C4-2B (cell line): ENCODE measurements around the gene APP.

Source experiments
- H3K27ac ChIP-seq: fragments of 450-650 bp; 2 replicates; pipeline ENCODE4 v1.5.1; 2017
- ZFX ChIP-seq: fragments of 450-650 bp; IDR thresholded peaks from 2 replicates; pipeline ENCODE4 v1.6.1; 2017
- TF ChIP-seq, protein P1 (sequence below): fragments of 450-650 bp; conservative IDR thresholded peaks from 2 replicates; pipeline ENCODE4 v1.5.1; 2017; ENCODE audit warnings: mild to moderate bottlenecking

APP gene

DNA sequence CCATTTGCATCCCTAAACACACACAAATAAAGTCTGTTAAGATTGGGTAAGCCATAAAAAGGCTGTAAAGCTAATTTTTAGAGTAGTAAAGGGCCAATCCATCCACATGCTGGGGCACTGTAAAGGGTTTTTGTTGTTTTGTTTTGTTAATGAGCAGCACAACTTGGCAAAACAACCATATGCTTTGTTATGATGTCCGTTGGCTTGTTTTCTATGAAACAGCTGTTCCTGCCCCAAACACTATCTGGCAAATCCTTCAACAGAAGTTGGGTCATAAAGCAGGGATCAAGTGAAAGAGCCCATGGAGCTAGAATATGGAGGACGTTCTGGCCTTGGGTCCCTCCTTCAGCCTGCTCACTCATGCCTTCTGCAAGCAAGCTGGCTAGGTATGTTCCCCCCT is 183.6 kb downstream of the APP start:
- H3K27ac ChIP-seq: no peak overlapping the region
- no peak for TF ChIP-seq ZFX
- TF ChIP-seq, protein P1, sequence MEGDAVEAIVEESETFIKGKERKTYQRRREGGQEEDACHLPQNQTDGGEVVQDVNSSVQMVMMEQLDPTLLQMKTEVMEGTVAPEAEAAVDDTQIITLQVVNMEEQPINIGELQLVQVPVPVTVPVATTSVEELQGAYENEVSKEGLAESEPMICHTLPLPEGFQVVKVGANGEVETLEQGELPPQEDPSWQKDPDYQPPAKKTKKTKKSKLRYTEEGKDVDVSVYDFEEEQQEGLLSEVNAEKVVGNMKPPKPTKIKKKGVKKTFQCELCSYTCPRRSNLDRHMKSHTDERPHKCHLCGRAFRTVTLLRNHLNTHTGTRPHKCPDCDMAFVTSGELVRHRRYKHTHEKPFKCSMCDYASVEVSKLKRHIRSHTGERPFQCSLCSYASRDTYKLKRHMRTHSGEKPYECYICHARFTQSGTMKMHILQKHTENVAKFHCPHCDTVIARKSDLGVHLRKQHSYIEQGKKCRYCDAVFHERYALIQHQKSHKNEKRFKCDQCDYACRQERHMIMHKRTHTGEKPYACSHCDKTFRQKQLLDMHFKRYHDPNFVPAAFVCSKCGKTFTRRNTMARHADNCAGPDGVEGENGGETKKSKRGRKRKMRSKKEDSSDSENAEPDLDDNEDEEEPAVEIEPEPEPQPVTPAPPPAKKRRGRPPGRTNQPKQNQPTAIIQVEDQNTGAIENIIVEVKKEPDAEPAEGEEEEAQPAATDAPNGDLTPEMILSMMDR: no peak

DNA sequence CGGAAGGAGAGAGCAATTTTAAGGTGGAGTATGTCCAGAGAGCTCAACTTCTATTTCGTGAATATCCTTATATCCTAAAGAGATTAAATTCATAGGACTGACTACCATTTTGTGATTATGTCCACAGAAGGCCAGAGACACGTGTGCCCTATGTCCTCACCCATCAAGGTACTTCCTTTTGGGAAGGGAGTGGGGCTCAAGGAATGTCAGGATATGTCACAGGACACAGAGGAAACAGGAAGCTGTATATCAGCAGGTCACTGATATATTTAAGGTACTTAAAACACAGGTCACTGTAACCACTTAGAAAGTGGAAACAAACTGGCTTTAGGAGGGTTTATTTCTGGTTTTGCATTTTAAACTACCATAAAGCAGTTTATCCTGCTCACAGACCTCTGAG is 184.6 kb downstream of the APP start:
- TF ChIP-seq ZFX: no peak
- TF ChIP-seq, protein P1: no peak
- H3K27ac ChIP-seq: no peak overlapping the region

DNA sequence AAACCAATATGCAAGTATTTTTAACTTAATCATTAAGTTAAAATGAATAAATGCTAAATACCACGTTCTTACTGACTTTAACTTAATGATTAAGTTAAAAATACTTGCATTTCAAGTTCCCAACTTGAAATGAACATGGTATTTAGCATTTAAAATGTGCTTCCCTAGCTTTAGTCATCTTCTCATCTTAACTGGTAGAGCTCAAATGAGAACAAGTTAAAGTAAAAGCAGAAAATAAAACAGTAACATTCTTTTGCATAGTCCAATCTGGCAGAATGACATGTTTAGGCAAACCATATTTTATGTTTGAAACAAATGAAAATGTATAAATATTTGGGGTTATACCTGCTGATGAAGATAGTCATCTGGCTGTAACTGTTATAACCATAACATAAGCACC is 186.0 kb downstream of the APP start:
- no peak for TF ChIP-seq ZFX
- TF ChIP-seq, protein P1: no peak
- no peak overlapping the region for H3K27ac ChIP-seq

DNA sequence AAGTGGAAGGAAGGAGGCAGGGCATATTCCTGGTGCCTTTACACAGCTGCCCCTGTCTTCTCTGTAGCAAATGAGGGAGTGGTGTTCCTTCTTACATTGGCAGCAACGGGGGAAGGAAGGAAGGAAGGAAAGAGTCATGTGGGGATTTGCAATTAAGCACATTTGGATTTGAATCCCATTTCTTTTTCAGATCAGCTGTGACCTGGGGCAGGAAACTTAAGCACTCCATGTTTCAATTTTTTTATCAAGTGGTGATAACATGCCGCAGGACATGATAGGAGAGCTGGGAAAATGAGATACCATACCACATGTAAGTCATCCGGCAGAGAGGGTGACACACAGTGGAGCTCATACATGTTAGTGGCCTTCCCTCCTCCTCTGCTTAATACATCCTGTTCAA is 186.8 kb downstream of the APP start:
- H3K27ac ChIP-seq: no peak overlapping the region
- TF ChIP-seq, protein P1: no peak
- no peak for TF ChIP-seq ZFX

DNA sequence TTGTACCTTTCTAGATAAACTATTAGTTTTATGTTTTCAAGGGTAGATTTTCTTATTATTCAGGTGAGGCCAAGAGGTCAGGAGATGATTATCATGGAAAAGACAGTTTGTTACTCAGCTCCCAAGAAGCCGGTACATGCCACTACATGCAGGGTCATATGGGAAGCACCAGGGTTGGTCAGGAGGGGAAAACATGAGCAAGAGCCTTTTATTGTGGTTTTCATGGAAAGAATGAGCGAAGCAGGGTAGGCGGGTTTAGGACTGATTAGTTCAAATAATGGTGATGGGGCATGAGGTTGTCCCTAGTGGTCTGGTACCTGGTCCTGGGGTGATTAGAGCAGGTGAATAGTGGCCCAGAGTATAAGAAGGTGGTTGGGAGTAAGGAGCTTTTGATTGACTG is 189.9 kb downstream of the APP start:
- no peak overlapping the region for H3K27ac ChIP-seq

DNA sequence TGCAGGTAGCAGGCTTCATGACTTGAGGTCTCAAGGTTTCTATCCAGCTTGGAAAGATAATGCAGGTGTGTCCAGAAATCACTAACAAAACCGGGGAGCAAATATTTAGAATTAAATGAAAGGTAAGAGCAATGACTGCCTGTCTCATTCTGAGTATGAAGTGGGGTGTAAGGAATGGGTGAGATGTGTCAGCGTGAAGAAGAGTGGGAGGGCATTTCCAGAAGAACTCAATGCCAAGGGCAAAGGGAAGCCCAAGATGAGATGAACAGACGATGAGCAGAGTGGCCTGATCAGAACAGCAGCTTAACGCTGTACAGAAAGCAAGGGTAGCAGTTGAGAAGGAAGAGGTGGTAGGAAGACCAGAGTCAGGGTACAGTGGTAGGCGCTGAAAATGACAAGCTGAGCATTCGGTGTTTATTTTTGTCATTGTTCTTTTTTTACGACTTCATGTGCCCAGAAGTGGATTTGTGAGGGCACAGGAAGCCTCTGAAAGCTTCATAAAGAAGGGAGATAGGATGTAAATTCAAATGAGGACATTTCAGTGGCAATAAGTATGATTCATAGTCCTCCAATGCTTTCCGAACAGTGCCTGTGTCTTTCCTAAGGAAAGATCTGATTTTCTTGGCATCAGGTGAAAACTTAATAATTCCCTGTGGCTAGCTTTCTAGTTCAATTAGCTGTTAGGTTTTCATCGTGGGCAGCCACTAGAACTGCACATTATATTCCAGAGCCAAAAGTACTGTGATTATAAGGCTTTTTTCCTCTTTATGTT is 190.5 kb downstream of the APP start:
- no peak overlapping the region for H3K27ac ChIP-seq
- TF ChIP-seq, protein P1: no peak
- TF ChIP-seq ZFX: no peak

More for the DNA sequence above, 189.9 kb downstream of the APP start:
- TF ChIP-seq ZFX: no peak
- TF ChIP-seq, protein P1: no peak

DNA sequence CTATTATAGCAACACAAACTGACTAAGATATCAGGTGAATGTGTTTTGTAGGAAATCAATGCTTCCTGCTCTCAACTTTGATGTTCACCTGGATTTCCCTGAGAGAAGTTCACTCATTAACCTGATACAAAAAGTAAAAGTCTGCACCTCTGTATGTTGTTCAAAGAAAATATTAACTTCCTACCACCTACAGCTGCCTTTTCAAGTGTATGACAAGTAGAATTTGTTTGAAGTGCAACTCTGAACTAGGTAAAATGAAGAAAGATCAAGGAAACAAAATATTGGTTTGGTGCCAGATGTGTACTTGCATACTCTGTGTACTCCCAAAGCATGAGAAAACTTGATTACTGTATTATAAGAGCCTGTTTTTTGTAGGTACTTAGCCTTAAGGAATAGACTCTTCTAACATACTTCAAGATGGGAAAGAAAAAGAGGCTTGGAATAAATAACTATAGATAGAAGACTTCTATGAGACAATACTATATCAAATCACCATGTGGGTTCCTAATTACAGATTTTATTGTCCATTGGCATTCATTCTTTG is 193.4 kb downstream of the APP start:
- TF ChIP-seq, protein P1: no peak
- no peak for TF ChIP-seq ZFX
- H3K27ac ChIP-seq: no peak overlapping the region
